NCI-H510A (cell line): ENCODE results near the gene CPLX3.

ENCODE experiments used
- DNase-seq: peaks from one replicate; lab custom pipeline; 2025; lab: John Stamatoyannopoulos, UW

Gene CPLX3

DNA sequence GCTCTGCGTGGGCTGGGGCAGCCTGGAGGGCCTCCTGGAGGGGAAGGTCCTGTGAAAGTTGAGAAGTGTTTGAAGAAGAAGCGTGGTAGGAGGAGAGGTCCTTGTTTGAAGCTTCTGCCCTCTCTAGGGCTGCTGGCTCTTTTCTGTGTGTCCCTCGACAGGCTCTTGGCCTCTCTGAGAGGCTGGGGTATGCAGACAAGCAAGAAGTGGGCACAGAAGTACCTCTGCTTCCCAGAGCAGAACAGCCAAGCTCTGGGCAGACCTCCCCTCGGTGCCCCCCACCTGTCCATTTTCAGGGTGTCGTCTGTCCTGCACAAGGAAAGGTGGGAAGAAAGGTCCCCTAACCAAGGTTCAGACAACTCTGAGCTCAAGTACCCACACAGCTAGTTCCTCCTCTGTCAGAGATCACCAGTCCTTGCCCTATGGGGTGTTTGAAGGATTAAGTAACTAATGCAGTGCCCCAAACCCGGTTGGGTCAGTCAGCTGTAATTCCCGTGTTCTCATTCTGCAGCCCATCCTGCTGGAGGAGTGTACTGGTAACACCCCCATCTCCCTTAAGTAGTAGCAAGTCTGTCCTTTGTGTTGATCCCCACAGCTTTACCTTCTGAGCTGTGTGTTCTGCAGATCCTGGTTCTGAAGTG, 38.3 kb upstream of the CPLX3 start:
- DNase-seq = no peak

DNA sequence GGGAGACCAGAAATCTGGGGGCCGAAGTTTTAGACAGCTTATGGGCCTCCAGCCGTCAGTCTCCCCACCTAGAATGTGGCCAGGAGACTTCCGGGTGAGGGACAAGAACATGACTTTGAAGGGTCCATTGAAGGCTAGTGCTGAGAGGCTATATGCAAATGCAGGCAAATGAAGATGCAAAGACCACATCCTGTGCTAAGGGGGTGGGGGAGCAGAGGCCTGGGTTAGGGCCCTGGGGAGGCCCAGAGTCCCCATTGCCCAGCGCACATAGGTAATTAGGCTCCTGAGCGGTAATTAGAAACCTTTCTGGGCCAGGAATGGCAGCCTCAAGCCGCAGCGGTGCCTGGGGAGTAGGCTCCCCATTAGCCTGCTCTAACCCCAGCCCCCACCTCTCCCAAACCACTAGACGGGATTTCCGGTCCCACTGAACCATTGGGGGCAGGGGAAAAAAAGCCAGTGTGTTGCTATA, 37.7 kb upstream of the CPLX3 start:
- no peak for DNase-seq

- DNase-seq = no peak
These were observed 37.2 kb upstream of the CPLX3 start for GRCh38 chr15:74789171-74789631.

DNA sequence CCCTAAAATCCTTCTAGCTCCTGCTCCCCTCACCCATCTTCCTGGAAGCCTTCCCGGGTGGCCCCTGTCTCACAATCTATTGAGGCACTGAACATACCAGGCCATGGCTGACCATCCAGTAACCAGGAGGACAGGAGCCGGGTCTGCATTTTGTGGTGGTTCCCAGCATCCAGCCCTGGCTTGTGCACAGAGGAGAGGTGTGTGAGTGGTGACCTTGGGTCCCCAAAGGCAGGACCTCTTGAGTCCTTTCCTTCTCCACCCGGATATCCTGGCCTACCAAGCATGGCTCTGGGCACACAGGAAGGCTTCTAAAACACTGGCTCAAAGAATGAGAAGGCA, 36.7 kb upstream of the CPLX3 start:
- no peak for DNase-seq

DNA sequence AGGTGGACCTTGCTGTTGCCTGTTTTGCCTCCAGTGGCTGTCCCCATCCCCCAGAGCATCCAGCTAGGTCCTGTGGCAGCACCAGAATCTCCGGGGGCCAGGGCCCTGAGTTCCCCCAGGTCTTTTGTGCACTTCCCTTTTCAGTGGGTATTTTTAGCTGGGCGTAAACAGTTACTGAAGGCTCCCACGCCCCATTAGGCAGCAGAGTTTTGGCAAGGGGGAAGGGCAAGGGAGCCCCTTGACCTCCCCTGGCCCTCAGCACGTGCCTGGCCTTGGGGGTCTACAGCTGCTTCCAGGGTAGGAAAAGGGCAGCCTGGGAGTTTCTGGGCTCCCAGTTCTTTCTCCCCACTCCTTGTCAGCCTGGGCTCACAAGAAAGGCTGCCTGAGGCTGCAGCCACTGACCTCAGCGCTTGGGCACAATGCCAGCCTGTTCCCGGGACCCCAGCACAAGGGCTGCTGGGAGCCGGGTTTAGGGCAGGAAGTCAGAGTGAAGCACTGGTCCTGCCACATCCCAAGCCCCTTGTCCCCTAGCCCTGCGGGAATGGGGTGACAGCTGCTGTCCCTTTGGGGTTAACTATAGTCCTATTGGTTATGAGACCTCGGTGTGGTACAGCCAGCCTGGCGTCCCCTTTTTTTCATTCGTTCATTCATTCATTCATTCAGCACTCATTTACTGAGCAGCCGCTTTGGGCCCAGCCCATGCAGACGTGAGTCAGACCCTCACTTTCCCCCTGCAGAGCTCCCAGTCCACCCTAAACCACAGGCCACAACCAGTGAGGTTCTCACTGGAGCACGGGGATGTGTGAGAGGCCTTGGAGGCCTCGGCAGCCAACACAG, 36.1 kb upstream of the CPLX3 start:
- no peak for DNase-seq

DNA sequence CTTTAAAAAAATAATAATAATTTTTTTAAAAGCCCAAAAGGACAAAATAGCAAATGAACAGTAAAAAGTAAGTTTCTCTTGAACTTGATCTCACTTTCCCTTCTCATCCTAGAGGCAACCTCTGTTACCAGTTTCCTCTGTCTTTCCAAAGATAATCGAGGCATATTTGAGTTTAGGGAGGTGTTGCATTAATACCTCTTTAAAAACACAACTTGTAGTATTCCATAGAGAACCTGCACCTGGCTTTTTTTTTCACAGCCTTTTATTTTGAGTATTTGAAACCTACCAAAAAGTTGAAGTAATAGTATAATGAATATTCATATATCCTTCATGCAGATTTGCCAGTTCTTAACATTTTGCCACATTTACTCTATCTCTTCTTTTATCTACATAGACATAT, 35.4 kb upstream of the CPLX3 start:
- DNase-seq = no peak

DNA sequence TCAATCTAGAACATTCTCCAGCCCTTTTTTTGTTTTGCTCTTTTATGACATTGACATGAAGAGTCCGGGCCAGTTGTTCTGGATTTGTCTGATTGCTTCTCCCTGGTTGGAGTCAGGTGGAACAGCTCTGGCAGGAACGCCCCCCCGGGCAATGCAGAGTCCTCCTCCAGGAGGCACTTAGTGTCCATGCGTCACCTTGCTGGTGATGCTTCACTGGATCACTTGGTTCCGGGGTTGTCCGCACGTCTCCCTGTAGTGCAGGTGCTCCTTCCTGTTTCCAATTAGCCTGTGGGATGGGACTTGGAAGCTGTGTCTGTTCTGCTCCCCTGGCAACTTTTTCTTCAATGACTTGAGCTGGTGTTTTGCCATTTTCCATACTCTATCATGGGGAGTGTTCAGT, 34.8 kb upstream of the CPLX3 start:
- DNase-seq = no peak

DNA sequence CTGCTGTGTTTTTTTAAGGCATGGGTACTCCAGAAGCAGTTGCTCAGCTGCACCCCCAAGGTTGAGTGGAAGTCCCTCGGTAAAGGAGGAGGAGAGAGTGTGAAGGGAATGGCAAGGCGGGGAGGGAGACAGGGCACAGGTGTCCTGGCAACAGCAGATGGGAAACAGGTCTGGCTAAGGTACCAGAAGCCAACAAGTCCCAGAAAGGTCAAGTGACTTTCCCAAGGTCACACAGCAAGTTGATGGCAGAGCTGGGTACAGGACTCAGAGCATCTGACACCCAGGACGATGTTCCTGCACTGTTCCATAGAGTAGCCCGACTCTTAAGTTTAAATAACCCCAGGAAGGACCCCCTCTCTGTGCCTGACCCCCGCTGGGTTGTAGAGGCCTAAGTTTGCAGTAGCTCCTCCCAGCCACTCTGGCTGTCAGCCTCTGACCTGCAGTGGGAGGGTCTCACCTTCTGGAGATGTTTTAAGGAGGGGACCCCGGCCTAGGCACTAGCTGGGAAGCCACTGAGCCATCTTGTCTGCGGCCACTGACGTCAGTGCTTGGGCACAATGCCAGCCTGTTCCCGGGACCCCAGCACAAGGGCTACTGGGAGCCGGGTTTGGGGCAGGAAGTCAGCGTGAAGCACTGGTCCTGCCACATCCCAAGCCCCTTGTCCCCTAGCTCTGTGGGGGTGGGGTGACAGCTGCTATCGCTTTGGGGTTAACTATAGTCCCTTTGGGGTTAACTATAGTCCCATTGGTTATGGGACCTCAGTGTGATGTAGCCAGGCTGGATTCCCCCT, 34.0 kb upstream of the CPLX3 start:
- no peak for DNase-seq

DNA sequence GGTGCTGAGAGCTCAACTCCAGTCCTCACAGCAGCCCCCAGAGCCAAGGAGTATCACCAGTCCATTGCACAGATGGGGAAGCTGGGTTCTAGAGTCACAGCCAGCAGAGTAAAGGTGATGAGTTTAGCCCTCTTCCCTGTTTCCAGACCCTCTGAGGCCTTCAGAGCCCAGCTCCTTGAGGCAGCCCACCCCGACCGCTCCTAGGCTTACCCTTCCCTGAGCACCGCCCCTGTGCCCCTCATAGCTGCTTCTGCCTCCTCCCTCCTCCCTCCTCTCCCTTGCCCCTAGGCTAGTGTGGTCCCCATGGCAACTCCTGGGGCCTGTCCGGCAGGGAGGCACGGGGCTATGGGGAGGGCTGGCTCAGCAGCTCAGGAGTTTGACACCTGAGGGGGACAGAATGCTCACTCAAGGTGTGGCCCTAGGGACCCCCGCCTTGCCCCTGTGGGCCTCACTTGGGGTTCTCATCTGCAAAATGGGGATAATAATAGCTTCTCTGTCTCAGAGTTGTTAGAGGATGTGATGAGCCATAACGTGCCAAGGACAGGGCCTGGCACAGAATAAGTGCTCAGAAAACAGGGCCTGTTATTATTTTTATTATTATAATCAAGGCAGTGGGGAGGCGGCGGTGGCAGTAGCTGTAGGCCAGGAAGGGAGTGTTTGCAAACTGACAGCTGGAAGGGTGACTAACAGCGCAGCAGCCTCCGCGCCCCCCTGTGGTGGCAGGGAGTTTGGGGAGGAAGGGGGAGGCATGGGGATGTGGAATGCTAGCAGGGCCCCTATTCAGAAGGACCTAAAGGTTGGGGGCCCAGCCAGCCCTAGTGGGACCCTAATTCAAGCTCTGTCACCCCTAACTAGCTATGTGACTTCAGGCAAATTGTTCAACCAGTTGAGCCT, 33.0 kb upstream of the CPLX3 start:
- DNase-seq = no peak

- no peak for DNase-seq
These were observed 32.0 kb upstream of the CPLX3 start for GRCh38 chr15:74794248-74794969.

DNA sequence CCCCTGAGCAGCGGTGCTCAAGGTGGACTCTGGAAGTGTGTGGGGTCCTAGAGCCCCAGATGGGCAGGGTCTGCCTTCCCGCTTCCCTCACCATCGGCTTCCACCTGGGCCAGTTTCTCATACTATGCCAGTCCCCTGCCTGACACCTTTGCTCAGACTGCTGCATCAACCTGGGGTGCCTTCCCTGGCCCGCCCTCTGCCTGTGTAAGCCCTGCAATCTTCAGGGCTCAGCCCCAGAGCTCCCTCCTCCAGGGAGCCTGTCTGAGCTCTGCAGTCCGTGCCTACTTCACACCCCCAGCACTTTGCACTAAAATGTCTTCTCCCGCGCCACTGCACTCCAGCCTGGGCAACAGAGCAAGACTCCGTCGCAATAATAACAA, 31.5 kb upstream of the CPLX3 start:
- no peak for DNase-seq

- no peak for DNase-seq
These were observed 30.3 kb upstream of the CPLX3 start for GRCh38 chr15:74795966-74796625.

GRCh38 chr15:74798388-74799254, 27.8 kb upstream of the CPLX3 start:
- no peak for DNase-seq

GRCh38 chr15:74799255-74799855, 27.1 kb upstream of the CPLX3 start:
- DNase-seq = no peak

- DNase-seq = peak; percentile 46
These were observed 26.4 kb upstream of the CPLX3 start for GRCh38 chr15:74799856-74800558.

GRCh38 chr15:74800559-74801094, 25.8 kb upstream of the CPLX3 start:
- DNase-seq = no peak

DNA sequence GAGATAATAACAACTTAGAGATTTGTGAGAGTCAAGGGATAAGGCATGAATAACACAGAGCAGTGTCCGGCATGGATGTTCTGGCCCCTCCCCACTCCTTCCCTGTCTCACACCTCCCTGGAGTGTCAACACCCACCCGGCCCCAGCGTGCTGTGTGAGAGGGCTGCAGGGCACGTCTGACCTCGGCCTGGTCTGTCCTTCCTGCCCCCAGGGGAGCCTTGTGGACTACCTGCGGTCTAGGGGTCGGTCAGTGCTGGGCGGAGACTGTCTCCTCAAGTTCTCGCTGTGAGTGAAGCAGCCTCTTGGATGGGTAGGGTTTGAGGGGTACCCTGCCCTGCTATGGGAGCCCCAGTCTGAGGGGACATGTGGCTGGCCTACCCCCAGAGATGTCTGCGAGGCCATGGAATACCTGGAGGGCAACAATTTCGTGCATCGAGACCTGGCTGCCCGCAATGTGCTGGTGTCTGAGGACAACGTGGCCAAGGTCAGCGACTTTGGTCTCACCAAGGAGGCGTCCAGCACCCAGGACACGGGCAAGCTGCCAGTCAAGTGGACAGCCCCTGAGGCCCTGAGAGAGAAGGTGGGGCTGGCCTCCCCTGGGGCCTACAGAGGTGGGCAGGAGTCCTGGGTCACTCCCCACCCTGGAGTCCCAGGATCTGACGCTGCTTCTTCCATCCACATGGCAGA, 25.0 kb upstream of the CPLX3 start:
- no peak for DNase-seq

DNA sequence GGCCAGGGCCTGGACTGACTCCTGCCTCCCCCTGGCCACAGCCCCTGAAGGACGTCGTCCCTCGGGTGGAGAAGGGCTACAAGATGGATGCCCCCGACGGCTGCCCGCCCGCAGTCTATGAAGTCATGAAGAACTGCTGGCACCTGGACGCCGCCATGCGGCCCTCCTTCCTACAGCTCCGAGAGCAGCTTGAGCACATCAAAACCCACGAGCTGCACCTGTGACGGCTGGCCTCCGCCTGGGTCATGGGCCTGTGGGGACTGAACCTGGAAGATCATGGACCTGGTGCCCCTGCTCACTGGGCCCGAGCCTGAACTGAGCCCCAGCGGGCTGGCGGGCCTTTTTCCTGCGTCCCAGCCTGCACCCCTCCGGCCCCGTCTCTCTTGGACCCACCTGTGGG, 24.1 kb upstream of the CPLX3 start:
- DNase-seq = no peak
